ENCODE results near the gene ARHGAP9. TPM values are rescaled to one million over a fixed set of nuclear protein-coding genes. Genes with fewer than 3 reads are reported as not detected.

ARHGAP9 gene
- total RNA-seq, 1 experiment from 2014 or later: not detected

GRCh38 chr12:57465030-57465746, 14.5 kb downstream of the ARHGAP9 start:
- CTCF ChIA-PET: no interaction called here

GRCh38 chr12:57464569-57464968, 15.1 kb downstream of the ARHGAP9 start:
- H3F3A ChIP-seq (ENCODE audit: insufficient read depth, low read depth): no peaks in the 10 kb centered on the region
- no peak for TF ChIP-seq CTCF (conservative IDR thresholded peaks at IDR 0.05)
- no peak for TF ChIP-seq EZH2 (IDR thresholded peaks at IDR 0.05; ENCODE audit: low read depth)
- no peaks in the 10 kb centered on the region for H3K36me3 ChIP-seq (ENCODE audit: low read depth)
- intact Hi-C loops (cut with micrococcal nuclease; ENCODE audit: unreplicated experiment): loop anchor here (5.0 kb wide), 1 partner anchor 168 kb away; the partner anchor contains the start of gene B4GALNT1
- no peak for DNase-seq
- no peaks in the 10 kb centered on the region for H3K79me2 ChIP-seq (ENCODE audit: low read depth)
- H3K4me3 ChIP-seq: no peak overlapping the region
- no peaks in the 10 kb centered on the region for H3K9me2 ChIP-seq (ENCODE audit: insufficient read depth)
- POLR2A ChIA-PET (ENCODE audit: unreplicated experiment): no interaction called here
- no peak overlapping the region for H2AFZ ChIP-seq
- H3K27ac ChIP-seq: no peak overlapping the region
- CTCF ChIA-PET: no interaction called here
- no TSS peak for BruUV-seq (replicated peaks)
- no peaks in the 10 kb centered on the region for H3K9me3 ChIP-seq (ENCODE audit: insufficient read depth, low read depth)
- H3K27me3 ChIP-seq (ENCODE audit: insufficient read depth, low read depth): peaks cover 83% of the 10 kb centered on the region
- no peak overlapping the region for H3K4me2 ChIP-seq
- no peaks in the 10 kb centered on the region for H4K20me1 ChIP-seq (ENCODE audit: insufficient read depth)
- H3K4me1 ChIP-seq (replicated peaks; ENCODE audit: insufficient read depth): peaks cover 8% of the 10 kb centered on the region; the same call in 1 of the 2 replicates

More at GRCh38 chr12:57465030-57465746, 14.5 kb downstream of the ARHGAP9 start:
- Histone ChIP-seq H3K79me2 (ENCODE audit: low read depth) (no peaks in the 10 kb centered on the region), H3K27ac (no peak overlapping the region), H3K4me1 (replicated peaks; ENCODE audit: insufficient read depth) (peaks cover 8% of the 10 kb centered on the region; the same call in 1 of the 2 replicates), H3F3A (ENCODE audit: insufficient read depth, low read depth) (no peaks in the 10 kb centered on the region), H3K4me3 (no peak overlapping the region), H3K27me3 (ENCODE audit: insufficient read depth, low read depth) (peaks cover 88% of the 10 kb centered on the region), H3K9me2 (ENCODE audit: insufficient read depth) (no peaks in the 10 kb centered on the region), H4K20me1 (ENCODE audit: insufficient read depth) (no peaks in the 10 kb centered on the region), H3K36me3 (ENCODE audit: low read depth) (no peaks in the 10 kb centered on the region), H2AFZ (no peak overlapping the region), H3K4me2 (no peak overlapping the region), H3K9me3 (ENCODE audit: insufficient read depth, low read depth) (no peaks in the 10 kb centered on the region)
- intact Hi-C loops (cut with micrococcal nuclease; ENCODE audit: unreplicated experiment): no loop called here
- POLR2A ChIA-PET (ENCODE audit: unreplicated experiment): no interaction called here
- DNase-seq: no peak
- no TSS peak for BruUV-seq (replicated peaks)
- TF ChIP-seq EZH2 (IDR thresholded peaks at IDR 0.05; ENCODE audit: low read depth) (no peak), CTCF (conservative IDR thresholded peaks at IDR 0.05) (no peak)

GRCh38 chr12:57462912-57463253, 16.8 kb downstream of the ARHGAP9 start:
- intact Hi-C loops (cut with micrococcal nuclease; ENCODE audit: unreplicated experiment): loop anchor here (2.0 to 5.0 kb wide), 2 partner anchors 169 to 230 kb away; partner anchors contain the start of gene B4GALNT1
- H3K27me3 ChIP-seq (ENCODE audit: insufficient read depth, low read depth): peaks cover 67% of the 10 kb centered on the region
- no peak overlapping the region for H3K4me3 ChIP-seq
- ChIA-PET POLR2A (ENCODE audit: unreplicated experiment) (no interaction called here), CTCF (no interaction called here)
- H2AFZ ChIP-seq: no peak overlapping the region
- H3K9me3 ChIP-seq (ENCODE audit: insufficient read depth, low read depth): no peaks in the 10 kb centered on the region
- peak overlapping the region; percentile 99; the same call in 1 of the 2 replicates for H3K4me2 ChIP-seq
- H3K79me2 ChIP-seq (ENCODE audit: low read depth): no peaks in the 10 kb centered on the region
- peaks cover 18% of the 10 kb centered on the region for H3K4me1 ChIP-seq (replicated peaks; ENCODE audit: insufficient read depth)
- no peaks in the 10 kb centered on the region for H3F3A ChIP-seq (ENCODE audit: insufficient read depth, low read depth)
- TF ChIP-seq CTCF (conservative IDR thresholded peaks at IDR 0.05) (peak; percentile 22; the same call in 1 of the 2 replicates), EZH2 (IDR thresholded peaks at IDR 0.05; ENCODE audit: low read depth) (no peak)
- no peaks in the 10 kb centered on the region for H4K20me1 ChIP-seq (ENCODE audit: insufficient read depth)
- BruUV-seq (replicated peaks): no TSS peak
- DNase-seq: no peak
- no peaks in the 10 kb centered on the region for H3K9me2 ChIP-seq (ENCODE audit: insufficient read depth)
- no peaks in the 10 kb centered on the region for H3K36me3 ChIP-seq (ENCODE audit: low read depth)
- H3K27ac ChIP-seq: no peak overlapping the region
